WTC11 (cell line): Measurements from ENCODE around the gene SYNM. TPM values are rescaled to one million over a fixed set of nuclear protein-coding genes. Genes with fewer than 3 reads are reported as not detected.

Source experiments
- ATAC-seq: fragments of 200-7000 bp; cut with Tn5 transposase; 2 replicates; pipeline ENCODE4 v1.10.0; 2021; ENCODE audit warnings: mild to moderate bottlenecking, moderate library complexity
- CTCF ChIA-PET: fragments of 300-600 bp; sonication (Branson Sonifier 250); formaldehyde crosslinking; loops from one replicate; lab custom pipeline; 2021; ENCODE audit warnings: antibody characterized with exemption; lab: Charles Lee
- POLR2A ChIA-PET: fragments of 350-600 bp; sonication (Branson Sonifier 250); formaldehyde crosslinking; loops from one replicate; lab custom pipeline; 2021; ENCODE audit warnings: antibody characterized with exemption; lab: Charles Lee
- DNase-seq: peaks from one replicate; pipeline ENCODE4 v3.0.0; 2021; ENCODE audit warnings: low spot score
- H3K27ac Mint-ChIP-seq: 2 replicates; pipeline ENCODE4 v1.8.0; 2021; ENCODE audit warnings: mixed read lengths
- H3K27me3 Mint-ChIP-seq: 2 replicates; pipeline ENCODE4 v1.8.0; 2021; ENCODE audit warnings: low read depth, mild to moderate bottlenecking, moderate library complexity, mixed read lengths
- H3K36me3 Mint-ChIP-seq: 2 replicates; pipeline ENCODE4 v1.8.0; 2021; ENCODE audit warnings: mixed read lengths
- H3K4me1 Mint-ChIP-seq: 2 replicates; pipeline ENCODE4 v1.8.0; 2022; ENCODE audit warnings: mixed read lengths
- H3K4me3 Mint-ChIP-seq: 2 replicates; pipeline ENCODE4 v1.8.0; 2021; ENCODE audit warnings: mild to moderate bottlenecking, moderate library complexity, mixed read lengths
- H3K9me3 Mint-ChIP-seq: 2 replicates; pipeline ENCODE4 v1.8.0; 2021; ENCODE audit warnings: mixed read lengths
- CBFB ChIP-seq: sonication (generic); formaldehyde crosslinking; IDR thresholded peaks from 2 replicates; pipeline ENCODE4 v1.8.1; 2022; ENCODE audit warnings: mild to moderate bottlenecking, low read depth, missing genetic modification reagents
- E2F1 ChIP-seq: sonication (generic); formaldehyde crosslinking; IDR thresholded peaks from 2 replicates; pipeline ENCODE4 v1.8.0; 2022; ENCODE audit warnings: mild to moderate bottlenecking, missing genetic modification reagents
- ESRRA ChIP-seq: sonication (generic); formaldehyde crosslinking; IDR thresholded peaks from 2 replicates; pipeline ENCODE4 v1.8.1; 2022; ENCODE audit warnings: mild to moderate bottlenecking, missing genetic modification reagents, borderline replicate concordance
- FOXK1 ChIP-seq: sonication (generic); formaldehyde crosslinking; IDR thresholded peaks from 2 replicates; pipeline ENCODE4 v1.8.0; 2022; ENCODE audit warnings: mild to moderate bottlenecking, moderate library complexity, missing genetic modification reagents
- GRHL2 ChIP-seq: fragments of 250-450 bp; sonication (Bioruptor Pico); IDR thresholded peaks from 2 replicates; pipeline ENCODE4 v1.8.0; 2022; ENCODE audit warnings: mild to moderate bottlenecking, moderate library complexity; ENCODE audit not compliant: insufficient replicate concordance, severe bottlenecking
- KAT7 ChIP-seq: sonication (generic); formaldehyde crosslinking; IDR thresholded peaks from 2 replicates; pipeline ENCODE4 v1.8.1; 2023; ENCODE audit warnings: missing genetic modification reagents, mild to moderate bottlenecking, borderline replicate concordance
- MXD4 ChIP-seq: fragments of 250-450 bp; sonication (Bioruptor Pico); IDR thresholded peaks from 2 replicates; pipeline ENCODE4 v1.8.0; 2021; ENCODE audit warnings: mild to moderate bottlenecking, moderate library complexity, borderline replicate concordance
- PREB ChIP-seq: sonication (generic); formaldehyde crosslinking; IDR thresholded peaks from 2 replicates; pipeline ENCODE4 v1.8.1; 2022; ENCODE audit warnings: mild to moderate bottlenecking, missing genetic modification reagents, moderate library complexity, borderline replicate concordance
- SMAD3 ChIP-seq: sonication (generic); formaldehyde crosslinking; IDR thresholded peaks from 2 replicates; pipeline ENCODE4 v1.8.0; 2022; ENCODE audit warnings: missing genetic modification reagents, mild to moderate bottlenecking, borderline replicate concordance
- ZBTB21 ChIP-seq: sonication (generic); formaldehyde crosslinking; IDR thresholded peaks from 2 replicates; pipeline ENCODE4 v1.8.1; 2023; ENCODE audit warnings: mild to moderate bottlenecking, missing genetic modification reagents, borderline replicate concordance
- ZMAT4 ChIP-seq: fragments of 250-450 bp; sonication (Bioruptor Pico); IDR thresholded peaks from 2 replicates; pipeline ENCODE4 v1.9.0; 2021; ENCODE audit warnings: mild to moderate bottlenecking
- ZNF121 ChIP-seq: sonication (generic); formaldehyde crosslinking; IDR thresholded peaks from 2 replicates; pipeline ENCODE4 v1.8.0; 2023; ENCODE audit warnings: missing genetic modification reagents
- ZNF138 ChIP-seq: sonication (generic); formaldehyde crosslinking; conservative IDR thresholded peaks from 2 replicates; pipeline ENCODE4 v1.8.1; 2022; ENCODE audit warnings: mild to moderate bottlenecking, moderate library complexity, missing genetic modification reagents
- ZNF219 ChIP-seq: sonication (generic); formaldehyde crosslinking; IDR thresholded peaks from 2 replicates; pipeline ENCODE4 v1.8.0; 2023; ENCODE audit warnings: missing genetic modification reagents, mild to moderate bottlenecking, borderline replicate concordance
- ZNF232 ChIP-seq: sonication (generic); formaldehyde crosslinking; IDR thresholded peaks from 2 replicates; pipeline ENCODE4 v1.8.0; 2022; ENCODE audit warnings: mild to moderate bottlenecking, missing genetic modification reagents
- ZNF317 ChIP-seq: sonication (generic); formaldehyde crosslinking; IDR thresholded peaks from 2 replicates; pipeline ENCODE4 v1.8.1; 2023; ENCODE audit warnings: low read depth, mild to moderate bottlenecking, moderate library complexity, missing genetic modification reagents, borderline replicate concordance
- ZNF396 ChIP-seq: fragments of 250-450 bp; sonication (Bioruptor Pico); IDR thresholded peaks from 2 replicates; pipeline ENCODE4 v1.8.0; 2021; ENCODE audit warnings: mild to moderate bottlenecking, moderate library complexity, borderline replicate concordance
- ZNF532 ChIP-seq: fragments of 250-450 bp; sonication (Bioruptor Pico); IDR thresholded peaks from 2 replicates; pipeline ENCODE4 v1.9.0; 2021; ENCODE audit warnings: mild to moderate bottlenecking, borderline replicate concordance
- ZSCAN18 ChIP-seq: fragments of 250-450 bp; sonication (Bioruptor Pico); IDR thresholded peaks from 2 replicates; pipeline ENCODE4 v2.1.2; 2022; ENCODE audit warnings: mild to moderate bottlenecking, moderate library complexity
- total RNA-seq: library from RNA; stranded (reverse); gene quantifications from 3 replicates; pipeline ENCODE4 v1.2.3, GENCODE V29; 2021

Gene SYNM
- total RNA-seq, 1 experiment from 2014 or later: 2.2 TPM

- ATAC-seq: no peak
- peaks cover 74% of the 10 kb centered on the region for H3K27me3 Mint-ChIP-seq
Measured at GRCh38 chr15:99102332-99103235, 2.3 kb upstream of the SYNM start.

More at GRCh38 chr15:99102332-99103235, 2.3 kb upstream of the SYNM start:
- DNase-seq: no peak
- no peak for TF ChIP-seq ZNF121 (CRISPR knock-in tag)
- TF ChIP-seq FOXK1 (CRISPR knock-in tag): no peak
- no peak for TF ChIP-seq GRHL2 (CRISPR knock-in tag)
- TF ChIP-seq ZBTB21 (CRISPR knock-in tag): no peak
- no peak for TF ChIP-seq ZNF232 (CRISPR knock-in tag)
- TF ChIP-seq ESRRA (CRISPR knock-in tag): no peak
- no peak for TF ChIP-seq ZNF317
- no peak for TF ChIP-seq ZNF138 (CRISPR knock-in tag)
- no peak for TF ChIP-seq MXD4
- TF ChIP-seq SMAD3 (CRISPR knock-in tag): no peak
- no peak for TF ChIP-seq E2F1 (CRISPR knock-in tag)
- TF ChIP-seq ZNF396 (CRISPR knock-in tag): no peak
- TF ChIP-seq ZSCAN18 (CRISPR knock-in tag): no peak
- no peak for TF ChIP-seq KAT7 (CRISPR knock-in tag)
- TF ChIP-seq ZNF532 (CRISPR knock-in tag): no peak
- no peak for TF ChIP-seq ZMAT4 (CRISPR knock-in tag)
- no peak for TF ChIP-seq PREB (CRISPR knock-in tag)
- no peak for TF ChIP-seq CBFB
- TF ChIP-seq ZNF219 (CRISPR knock-in tag): no peak
- TF ChIP-seq, all 79 proteins: peak for 0
- ChIA-PET CTCF (interaction anchor here (0.6 to 1.5 kb wide), 2 partner anchors 44 to 79 kb away, joined by 3 read pairs; no protein-coding TSS in a partner anchor), POLR2A (no interaction called here)
- no peaks in the 10 kb centered on the region for H3K9me3 Mint-ChIP-seq
- H3K4me1 Mint-ChIP-seq: 0 out of 2 replicates have a peak, but pooled peaks cover 4% of the 10 kb centered on the region
- no peaks in the 10 kb centered on the region for H3K36me3 Mint-ChIP-seq
- H3K4me3 Mint-ChIP-seq: no peak overlapping the region
- no peak overlapping the region for H3K27ac Mint-ChIP-seq
